IMR-90 (cell line): ENCODE measurements around the gene SERTAD4. TPM values are rescaled to one million over a fixed set of nuclear protein-coding genes. Genes with fewer than 3 reads are reported as not detected.
A peak's percentile ranks its signal among the peaks of the same experiment; 100 is the strongest.

Experiments
- ATAC-seq: fragments of 200-7000 bp; cut with Tn5 transposase; 2 replicates; pipeline ENCODE4 v1.9.1; 2020; ENCODE audit warnings: low read depth, mild to moderate bottlenecking, moderate library complexity
- BruUV-seq: library from RNA; stranded (reverse); fragments of 400-500 nt; replicated peaks from 2 replicates; lab custom pipeline; 2021; lab: Mats Ljungman, UMichigan
- CTCF ChIA-PET: fragments of 300-600 bp; formaldehyde crosslinking; extraction: SDS; loops from one replicate; lab custom pipeline; 2021; ENCODE audit warnings: antibody characterized with exemption; lab: Yijun Ruan, JAX
- POLR2A ChIA-PET: fragments of 300-600 bp; sonication (Branson Sonifier 250); formaldehyde crosslinking; loops from one replicate; lab custom pipeline; 2022; ENCODE audit warnings: antibody characterized with exemption; ENCODE audit not compliant: unreplicated experiment; lab: Charles Lee
- DNase-seq: peaks from one replicate; pipeline ENCODE4 v3.0.0; 2013
- H2AFZ ChIP-seq: replicated peaks from 2 replicates; pipeline ENCODE3; 2013; ENCODE audit warnings: low read length, mild to moderate bottlenecking; ENCODE audit not compliant: poor library complexity
- H2AK5ac ChIP-seq: 2 replicates; pipeline ENCODE4 v1.6.1; 2013; ENCODE audit warnings: low read depth, low read length, inconsistent platforms
- H2AK9ac ChIP-seq: replicated peaks from 2 replicates; pipeline ENCODE3; 2013; ENCODE audit warnings: mild to moderate bottlenecking, low read depth, low read length, moderate library complexity; ENCODE audit not compliant: poor library complexity
- H2BK120ac ChIP-seq: 2 replicates; pipeline ENCODE4 v1.6.1; 2013; ENCODE audit warnings: low read depth, low read length, inconsistent platforms
- H2BK15ac ChIP-seq: 3 replicates; pipeline ENCODE4 v1.6.1; 2013; ENCODE audit warnings: low read depth, low read length, inconsistent platforms
- H2BK20ac ChIP-seq: 2 replicates; pipeline ENCODE4 v1.6.1; 2013; ENCODE audit warnings: low read depth, mild to moderate bottlenecking, inconsistent platforms, low read length, moderate library complexity
- H2BK5ac ChIP-seq: 2 replicates; pipeline ENCODE4 v1.6.1; 2013; ENCODE audit warnings: mild to moderate bottlenecking, low read depth, low read length, inconsistent platforms; ENCODE audit not compliant: poor library complexity, severe bottlenecking
- H3K14ac ChIP-seq: replicated peaks from 2 replicates; pipeline ENCODE4 v1.6.1; 2013; ENCODE audit warnings: low read depth, low read length, inconsistent platforms
- H3K18ac ChIP-seq: 2 replicates; pipeline ENCODE4 v1.6.1; 2013; ENCODE audit warnings: low read depth, low read length, control low read depth
- H3K23ac ChIP-seq: 2 replicates; pipeline ENCODE4 v1.6.1; 2013; ENCODE audit warnings: low read depth, low read length, inconsistent platforms
- H3K27ac ChIP-seq: 2 replicates; pipeline ENCODE4 v1.5.1; 2013; ENCODE audit warnings: mild to moderate bottlenecking, control low read depth, low read length; ENCODE audit not compliant: insufficient read depth
- H3K27me3 ChIP-seq: 2 replicates; pipeline ENCODE4 v1.6.1; 2013; ENCODE audit warnings: low read length; ENCODE audit not compliant: control insufficient read depth, insufficient read depth
- H3K36me3 ChIP-seq: 2 replicates; pipeline ENCODE4 v1.6.1; 2013; ENCODE audit warnings: low read length, mixed read lengths; ENCODE audit not compliant: control insufficient read depth, insufficient read depth
- H3K4ac ChIP-seq: 2 replicates; pipeline ENCODE4 v1.6.1; 2013; ENCODE audit warnings: low read depth, low read length, inconsistent platforms
- H3K4me1 ChIP-seq: 2 replicates; pipeline ENCODE4 v1.6.1; 2013; ENCODE audit warnings: low read length, mixed read lengths; ENCODE audit not compliant: control insufficient read depth, insufficient read depth
- H3K4me2 ChIP-seq: 2 replicates; pipeline ENCODE4 v1.6.1; 2013; ENCODE audit warnings: low read depth, mild to moderate bottlenecking, control low read depth, low read length, moderate library complexity
- H3K4me3 ChIP-seq: 2 replicates; pipeline ENCODE4 v1.5.1; 2013; ENCODE audit warnings: low read depth, mild to moderate bottlenecking, control low read depth, low read length, moderate library complexity; ENCODE audit not compliant: insufficient read depth
- H3K56ac ChIP-seq: 2 replicates; pipeline ENCODE4 v1.6.1; 2013; ENCODE audit warnings: low read length, inconsistent platforms; ENCODE audit not compliant: insufficient read depth; ENCODE audit errors: extremely low read depth
- H3K79me1 ChIP-seq, 2 experiments: 2 replicates each; pipeline ENCODE4 v1.6.1; 2013; ENCODE audit warnings: low read length in 2 of 2, inconsistent platforms in 1 of 2, low read depth in 1 of 2
- H3K9ac ChIP-seq: 2 replicates; pipeline ENCODE4 v1.6.1; 2013; ENCODE audit warnings: low read depth, low read length, control low read depth
- H3K9me1 ChIP-seq: 2 replicates; pipeline ENCODE4 v1.6.1; 2013; ENCODE audit warnings: low read length, inconsistent platforms; ENCODE audit not compliant: insufficient read depth
- H3K9me3 ChIP-seq: 2 replicates; pipeline ENCODE4 v1.6.1; 2013; ENCODE audit warnings: low read length; ENCODE audit not compliant: control insufficient read depth, insufficient read depth
- H4K20me1 ChIP-seq: 2 replicates; pipeline ENCODE4 v1.6.1; 2013; ENCODE audit warnings: low read length, inconsistent platforms; ENCODE audit not compliant: insufficient read depth
- H4K5ac ChIP-seq: 2 replicates; pipeline ENCODE4 v1.6.1; 2013; ENCODE audit warnings: mild to moderate bottlenecking, low read depth, low read length, control low read depth
- H4K8ac ChIP-seq, 2 experiments: 2 replicates each; pipeline ENCODE4 v1.6.1; 2013; ENCODE audit warnings: low read depth in 2 of 2, low read length in 2 of 2, control low read depth in 1 of 2, inconsistent platforms in 1 of 2
- H4K91ac ChIP-seq: 2 replicates; pipeline ENCODE4 v1.6.1; 2013; ENCODE audit warnings: low read depth, low read length, inconsistent platforms; ENCODE audit not compliant: insufficient read depth
- BHLHE40 ChIP-seq: fragments of 150-350 bp; IDR thresholded peaks from 2 replicates; pipeline ENCODE4 v1.6.1; 2016; ENCODE audit warnings: mild to moderate bottlenecking, low read depth, low read length
- CEBPB ChIP-seq: IDR thresholded peaks from 2 replicates; pipeline ENCODE4 v1.6.1; 2012; ENCODE audit warnings: low read depth, low read length, improper control_type of control experiment
- CHD1 ChIP-seq: IDR thresholded peaks from 2 replicates; pipeline ENCODE4 v1.6.1; 2012; ENCODE audit warnings: low read depth, low read length, improper control_type of control experiment
- CTCF ChIP-seq: conservative IDR thresholded peaks from 2 replicates; pipeline ENCODE4 v1.5.1; 2012; ENCODE audit warnings: mild to moderate bottlenecking, low read depth, low read length, improper control_type of control experiment
- ELK1 ChIP-seq: fragments of 150-350 bp; IDR thresholded peaks from 2 replicates; pipeline ENCODE4 v1.6.1; 2016; ENCODE audit warnings: low read depth, mild to moderate bottlenecking, low read length, moderate library complexity, borderline replicate concordance
- FOS ChIP-seq: fragments of 150-350 bp; IDR thresholded peaks from 2 replicates; pipeline ENCODE4 v1.6.1; 2016; ENCODE audit warnings: low read depth, low read length
- MAFK ChIP-seq: IDR thresholded peaks from 2 replicates; pipeline ENCODE4 v1.6.1; 2012; ENCODE audit warnings: low read depth, low read length, improper control_type of control experiment
- MAZ ChIP-seq: IDR thresholded peaks from 2 replicates; pipeline ENCODE4 v1.6.1; 2012; ENCODE audit warnings: low read depth, mild to moderate bottlenecking, low read length, improper control_type of control experiment, moderate library complexity, borderline replicate concordance
- MXI1 ChIP-seq: IDR thresholded peaks from 2 replicates; pipeline ENCODE4 v1.6.1; 2012; ENCODE audit warnings: low read depth, mild to moderate bottlenecking, low read length, moderate library complexity, borderline replicate concordance
- NFE2L2 ChIP-seq: fragments of 150-350 bp; IDR thresholded peaks from 2 replicates; pipeline ENCODE4 v1.6.1; 2016; ENCODE audit warnings: low read depth, mild to moderate bottlenecking, low read length
- POLR2A ChIP-seq: IDR thresholded peaks from 2 replicates; pipeline ENCODE4 v1.6.1; 2012; ENCODE audit warnings: mild to moderate bottlenecking, low read depth, low read length
- RAD21 ChIP-seq: IDR thresholded peaks from 2 replicates; pipeline ENCODE4 v1.6.1; 2012; ENCODE audit warnings: low read length, improper control_type of control experiment
- RCOR1 ChIP-seq: IDR thresholded peaks from 2 replicates; pipeline ENCODE4 v1.6.1; 2012; ENCODE audit warnings: mild to moderate bottlenecking, low read length, improper control_type of control experiment; ENCODE audit not compliant: insufficient replicate concordance
- RFX5 ChIP-seq: IDR thresholded peaks from 2 replicates; pipeline ENCODE4 v1.8.0; 2012; ENCODE audit warnings: low read depth, mild to moderate bottlenecking, low read length, moderate library complexity
- SMC3 ChIP-seq: fragments of 150-350 bp; IDR thresholded peaks from 2 replicates; pipeline ENCODE4 v1.6.1; 2016; ENCODE audit warnings: low read depth, mild to moderate bottlenecking, antibody characterized with exemption, low read length, moderate library complexity
- WGBS, 2 experiments: methylation state at CpG; one replicate each; pipeline versions ENCODE4 v1.1.5 to v1.1.7; 2013; ENCODE audit warnings: missing lambda C conversion rate in 2 of 2; ENCODE audit not compliant: insufficient read length in 1 of 2; ENCODE audit errors: extremely low coverage in 2 of 2; 5-methylcytosine and 5-hydroxymethylcytosine counted together
- dilution Hi-C: fragments of 300-500 bp; cut with HindIII; formaldehyde crosslinking; loops from one replicate; pipeline ENCODE4 v1.14.3; 2018; ENCODE audit warnings: low sequenced_read_pairs; ENCODE audit not compliant: unreplicated experiment
- in situ Hi-C: fragments of 300-500 bp; cut with MboI; formaldehyde crosslinking; loops from 3 replicates; pipeline ENCODE4 v1.14.3; 2019; ENCODE audit warnings: low sequenced_read_pairs, inconsistent platforms, mixed read lengths
- intact Hi-C: fragments of 100-400 bp; cut with micrococcal nuclease; formaldehyde crosslinking; loops from 2 replicates; pipeline ENCODE4 v1.10.0; 2022
- polyA plus RNA-seq, 3 experiments: library from polyadenylated mRNA; depleted of rRNA; stranded (reverse); fragments of >200 nt; gene quantifications; 2 replicates each; pipeline ENCODE4 v1.2.3, GENCODE V29; 2012; ENCODE audit warnings: low replicate concordance in 1 of 3
- total RNA-seq: library from RNA; depleted of rRNA; stranded (reverse); fragments of >200 nt; gene quantifications from 2 replicates; pipeline ENCODE4 v1.2.3, GENCODE V29; 2012
- TF ChIP-seq, protein P1 (sequence below): fragments of 150-350 bp; IDR thresholded peaks from 2 replicates; pipeline ENCODE4 v1.6.1; 2017; ENCODE audit warnings: mild to moderate bottlenecking, antibody characterized with exemption, low read length, low read depth

Gene SERTAD4
- total and polyA plus RNA-seq, 2 of the 4 experiments (the other 2 are of a cell fraction): under 0.01 to 0.22 TPM

- no peak overlapping the region for H3K14ac ChIP-seq
- no peak overlapping the region for H3K9ac ChIP-seq
- H3K9me3 ChIP-seq: no peaks in the 10 kb centered on the region
- peaks cover 25% of the 10 kb centered on the region for H3K27me3 ChIP-seq
- WGBS, 2 experiments: no CpG with 5 or more reads among the region's 4 CpGs
- H2BK120ac ChIP-seq: no peak overlapping the region
- no TSS peak for BruUV-seq
- ChIA-PET POLR2A (interaction anchor here (0.9 kb wide), 1 partner anchor 33 kb away, joined by 10 read pairs; no protein-coding TSS in a partner anchor), CTCF (interaction anchor here (0.6 kb wide), 1 partner anchor 18 kb away, joined by 3 read pairs; no protein-coding TSS in a partner anchor)
- TF ChIP-seq ELK1: no peak
- TF ChIP-seq MAZ: no peak
- no peak for TF ChIP-seq CTCF
- TF ChIP-seq NFE2L2: no peak
- TF ChIP-seq FOS: no peak
- TF ChIP-seq BHLHE40: no peak
- no peak for TF ChIP-seq MXI1
- no peak for TF ChIP-seq SMC3
- TF ChIP-seq RFX5: no peak
- no peak for TF ChIP-seq RAD21
- TF ChIP-seq CEBPB: no peak
- TF ChIP-seq CHD1: no peak
- TF ChIP-seq POLR2A: no peak
- TF ChIP-seq, protein P1, sequence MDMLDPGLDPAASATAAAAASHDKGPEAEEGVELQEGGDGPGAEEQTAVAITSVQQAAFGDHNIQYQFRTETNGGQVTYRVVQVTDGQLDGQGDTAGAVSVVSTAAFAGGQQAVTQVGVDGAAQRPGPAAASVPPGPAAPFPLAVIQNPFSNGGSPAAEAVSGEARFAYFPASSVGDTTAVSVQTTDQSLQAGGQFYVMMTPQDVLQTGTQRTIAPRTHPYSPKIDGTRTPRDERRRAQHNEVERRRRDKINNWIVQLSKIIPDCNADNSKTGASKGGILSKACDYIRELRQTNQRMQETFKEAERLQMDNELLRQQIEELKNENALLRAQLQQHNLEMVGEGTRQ: no peak
- no peak for TF ChIP-seq MAFK
- no peak for TF ChIP-seq RCOR1
- no peak overlapping the region for H4K91ac ChIP-seq
- no peaks in the 10 kb centered on the region for H3K36me3 ChIP-seq
- H4K8ac ChIP-seq: no peak overlapping the region
- dilution Hi-C loops: no loop called here
- peaks cover 2% of the 10 kb centered on the region; the same call in 1 of the 2 replicates for H3K4me1 ChIP-seq
- no peak overlapping the region for H3K56ac ChIP-seq
- H2BK5ac ChIP-seq: no peak overlapping the region
- H4K5ac ChIP-seq: no peak overlapping the region
- H2BK15ac ChIP-seq: no peak overlapping the region
- DNase-seq (peak; percentile 30), ATAC-seq (no peak)
- no peak overlapping the region for H2AK9ac ChIP-seq
- H3K23ac ChIP-seq: no peak overlapping the region
- no peaks in the 10 kb centered on the region for H4K20me1 ChIP-seq
- intact Hi-C loops: no loop called here
- H3K79me1 ChIP-seq: no peaks in the 10 kb centered on the region
- in situ Hi-C loops: no loop called here
- H2AFZ ChIP-seq: no peak overlapping the region
- H3K4me2 ChIP-seq: no peak overlapping the region
- no peak overlapping the region for H2BK20ac ChIP-seq
- no peak overlapping the region for H3K4ac ChIP-seq
- H3K4me3 ChIP-seq: no peak overlapping the region
- H3K18ac ChIP-seq: no peak overlapping the region
- H3K9me1 ChIP-seq: peaks cover 6% of the 10 kb centered on the region; the same call in 1 of the 2 replicates
- no peak overlapping the region for H3K27ac ChIP-seq
- no peak overlapping the region for H2AK5ac ChIP-seq
Observed at GRCh38 chr1:210259561-210259960, 27.0 kb downstream of the SERTAD4 start.
